ENCODE results near the gene GGT6. TPM values are rescaled to one million over a fixed set of nuclear protein-coding genes. Genes with fewer than 3 reads are reported as not detected.

The GGT6 gene
- total RNA-seq, 1 donor from 2014 or later, result 6.6 TPM

DNA sequence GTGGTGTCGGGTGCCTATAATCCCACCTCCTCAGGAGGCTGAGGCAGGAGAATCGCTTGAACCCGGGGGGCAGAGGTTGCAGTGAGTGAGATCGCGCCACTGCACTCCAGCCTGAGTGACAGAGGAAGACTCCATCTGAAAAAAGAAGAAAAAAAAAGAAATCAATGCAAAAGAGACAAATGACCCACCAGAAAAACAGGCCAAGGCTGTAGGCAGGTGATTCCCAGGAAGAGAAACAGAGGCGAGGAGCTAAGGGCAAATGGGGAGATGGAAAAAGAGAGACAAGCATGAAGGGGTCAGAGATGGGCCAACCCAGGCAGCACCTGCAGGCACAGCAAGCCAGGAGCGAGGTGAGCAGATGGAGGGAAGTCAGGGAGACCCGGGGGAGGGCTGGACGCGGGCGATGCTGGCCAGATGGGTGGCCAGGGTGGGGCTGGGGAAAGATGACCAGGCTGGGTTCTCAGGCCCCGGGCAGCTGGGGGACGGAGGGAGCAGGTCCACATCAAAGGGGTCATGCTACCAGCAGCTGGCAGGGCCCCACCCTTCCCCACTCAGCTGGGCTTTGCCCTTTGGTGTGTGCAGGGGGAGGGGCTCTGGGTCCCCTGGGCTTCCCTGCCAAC is 30.7 kb downstream of the GGT6 start:
- H3K27me3 ChIP-seq (ENCODE audit: control insufficient read depth, insufficient read depth, low read length), result peaks cover 7% of the 10 kb centered on the region
- no peak for FAIRE-seq
- TF ChIP-seq, protein P1, sequence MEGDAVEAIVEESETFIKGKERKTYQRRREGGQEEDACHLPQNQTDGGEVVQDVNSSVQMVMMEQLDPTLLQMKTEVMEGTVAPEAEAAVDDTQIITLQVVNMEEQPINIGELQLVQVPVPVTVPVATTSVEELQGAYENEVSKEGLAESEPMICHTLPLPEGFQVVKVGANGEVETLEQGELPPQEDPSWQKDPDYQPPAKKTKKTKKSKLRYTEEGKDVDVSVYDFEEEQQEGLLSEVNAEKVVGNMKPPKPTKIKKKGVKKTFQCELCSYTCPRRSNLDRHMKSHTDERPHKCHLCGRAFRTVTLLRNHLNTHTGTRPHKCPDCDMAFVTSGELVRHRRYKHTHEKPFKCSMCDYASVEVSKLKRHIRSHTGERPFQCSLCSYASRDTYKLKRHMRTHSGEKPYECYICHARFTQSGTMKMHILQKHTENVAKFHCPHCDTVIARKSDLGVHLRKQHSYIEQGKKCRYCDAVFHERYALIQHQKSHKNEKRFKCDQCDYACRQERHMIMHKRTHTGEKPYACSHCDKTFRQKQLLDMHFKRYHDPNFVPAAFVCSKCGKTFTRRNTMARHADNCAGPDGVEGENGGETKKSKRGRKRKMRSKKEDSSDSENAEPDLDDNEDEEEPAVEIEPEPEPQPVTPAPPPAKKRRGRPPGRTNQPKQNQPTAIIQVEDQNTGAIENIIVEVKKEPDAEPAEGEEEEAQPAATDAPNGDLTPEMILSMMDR (IDR thresholded peaks at IDR 0.05; ENCODE audit: insufficient read depth, low read length, severe bottlenecking), result no peak

DNA sequence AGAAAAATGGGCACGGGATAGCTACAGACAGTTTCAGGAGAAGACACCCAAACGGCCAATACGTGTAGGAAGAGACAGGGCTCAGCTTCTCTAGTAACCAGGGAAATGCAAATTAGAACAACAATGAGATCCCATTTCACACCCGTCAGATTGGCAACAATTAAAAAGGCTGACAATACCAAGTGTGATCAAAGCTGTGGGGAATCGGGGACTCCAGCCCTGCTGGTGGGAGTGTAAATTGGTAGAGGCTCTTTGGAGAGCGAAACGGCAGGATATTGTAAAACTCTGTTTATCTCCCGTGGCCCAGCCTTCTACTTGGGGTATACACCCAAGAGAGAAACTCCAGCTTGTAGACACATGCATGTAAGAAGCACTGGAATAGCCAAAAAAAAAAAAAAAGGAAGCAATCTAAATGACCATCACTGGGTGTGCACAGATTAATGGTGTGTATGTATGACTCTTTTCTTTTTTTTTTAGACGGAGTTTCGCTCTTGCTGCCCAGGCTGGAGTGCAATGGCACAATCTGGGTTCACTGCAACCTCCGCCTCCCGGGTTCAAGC is 32.7 kb downstream of the GGT6 start:
- H3K36me3 ChIP-seq (ENCODE audit: control insufficient read depth, insufficient read depth, low read length), result no peaks in the 10 kb centered on the region
- TF ChIP-seq, protein P1 (IDR thresholded peaks at IDR 0.05; ENCODE audit: insufficient read depth, low read length, severe bottlenecking), result no peak
- FAIRE-seq, result no peak
- H3K4me3 ChIP-seq (ENCODE audit: low read depth, low read length), result no peak overlapping the region
- peaks cover 5% of the 10 kb centered on the region for H3K27me3 ChIP-seq (ENCODE audit: control insufficient read depth, insufficient read depth, low read length)
- no peak for DNase-seq (ENCODE audit: low read depth)

More for the DNA sequence above, 30.7 kb downstream of the GGT6 start:
- Histone ChIP-seq H3K36me3 (ENCODE audit: control insufficient read depth, insufficient read depth, low read length) (no peaks in the 10 kb centered on the region), H3K4me3 (ENCODE audit: low read depth, low read length) (no peak overlapping the region)
- DNase-seq (ENCODE audit: low read depth), result no peak

DNA sequence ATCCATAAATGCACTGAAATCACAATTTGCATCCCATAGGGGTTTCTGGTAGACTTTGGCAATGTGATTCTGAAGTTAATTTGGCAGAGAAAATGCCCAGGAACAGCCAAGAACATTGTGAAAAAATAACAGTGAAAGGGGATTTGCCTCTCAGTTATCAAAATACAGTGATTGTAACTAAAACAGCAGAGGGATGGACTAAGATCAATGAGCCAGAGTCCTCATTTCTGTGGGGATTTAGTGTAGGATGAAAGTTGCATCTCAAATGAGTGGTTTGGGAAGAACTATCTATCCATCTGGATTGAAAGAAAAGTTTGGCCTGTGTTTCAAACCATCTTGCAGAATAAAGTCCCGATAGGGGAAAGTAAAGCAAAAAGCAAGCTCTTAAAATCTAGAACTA is 33.2 kb downstream of the GGT6 start:
- TF ChIP-seq, protein P1 (IDR thresholded peaks at IDR 0.05; ENCODE audit: insufficient read depth, low read length, severe bottlenecking), result no peak
- H3K27me3 ChIP-seq (ENCODE audit: control insufficient read depth, insufficient read depth, low read length), result peaks cover 4% of the 10 kb centered on the region
- no peak overlapping the region for H3K4me3 ChIP-seq (ENCODE audit: low read depth, low read length)
- no peak for FAIRE-seq
- DNase-seq (ENCODE audit: low read depth), result no peak
- no peaks in the 10 kb centered on the region for H3K36me3 ChIP-seq (ENCODE audit: control insufficient read depth, insufficient read depth, low read length)

DNA sequence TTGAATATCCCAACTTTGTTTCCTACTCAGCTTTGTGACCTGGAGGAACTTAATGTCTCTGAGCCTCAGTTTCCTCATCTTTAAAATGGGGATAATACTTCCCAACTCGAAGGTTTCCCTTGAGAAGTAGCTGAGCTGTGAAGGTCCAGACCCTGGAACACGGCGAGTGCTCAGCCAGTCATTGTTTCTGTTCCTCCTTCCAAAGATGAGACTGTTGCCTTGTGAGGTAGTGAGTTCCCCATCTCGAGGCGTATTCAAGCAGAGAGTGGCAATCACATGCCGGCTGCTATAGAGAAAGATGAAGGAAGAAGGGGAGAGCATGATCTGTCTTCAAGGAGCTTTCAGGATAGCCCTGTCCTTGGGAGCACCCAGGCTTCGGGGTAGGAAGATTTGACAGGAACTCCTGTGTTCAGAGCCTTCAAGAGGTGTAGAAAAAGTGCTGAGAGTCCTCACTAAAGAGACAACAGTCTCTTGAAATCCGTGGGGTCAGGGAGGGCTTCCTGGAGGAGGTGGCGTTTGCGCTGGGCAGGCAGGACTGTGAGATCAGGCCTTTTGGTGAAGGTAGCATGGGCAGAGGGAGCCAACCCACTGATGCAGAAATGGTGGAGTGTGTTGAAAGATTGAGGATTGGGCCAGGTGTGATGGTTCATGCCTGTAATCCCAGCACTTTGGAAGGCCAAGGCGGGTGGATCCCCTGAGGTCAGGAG is 34.5 kb downstream of the GGT6 start:
- TF ChIP-seq, protein P1 (IDR thresholded peaks at IDR 0.05; ENCODE audit: insufficient read depth, low read length, severe bottlenecking), result no peak
- Histone ChIP-seq H3K36me3 (ENCODE audit: control insufficient read depth, insufficient read depth, low read length) (no peaks in the 10 kb centered on the region), H3K4me3 (ENCODE audit: low read depth, low read length) (no peak overlapping the region), H3K27me3 (ENCODE audit: control insufficient read depth, insufficient read depth, low read length) (peaks cover 2% of the 10 kb centered on the region)
- DNase-seq (ENCODE audit: low read depth) (no peak), FAIRE-seq (no peak)

DNA sequence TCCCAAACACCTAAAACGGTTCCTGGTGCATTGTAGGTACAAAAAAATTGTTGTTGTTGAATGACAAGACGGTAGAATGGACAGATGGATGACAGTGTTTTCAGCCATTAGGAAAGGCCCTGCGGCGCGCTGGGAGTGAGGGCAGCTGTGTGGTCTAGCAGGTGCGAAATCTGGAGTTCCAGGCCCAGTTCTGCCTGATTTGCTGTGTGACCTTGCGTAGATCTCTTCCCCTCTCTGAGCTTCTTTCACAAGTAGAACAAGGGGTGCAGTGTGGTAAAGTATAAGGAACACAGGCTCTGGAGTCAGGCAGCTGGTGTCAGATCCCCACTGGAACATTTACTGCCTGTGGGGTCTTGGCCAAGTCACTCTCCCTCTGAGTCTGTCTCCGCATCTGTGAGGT is 36.4 kb downstream of the GGT6 start:
- Histone ChIP-seq H3K27me3 (ENCODE audit: control insufficient read depth, insufficient read depth, low read length) (peaks cover 2% of the 10 kb centered on the region), H3K36me3 (ENCODE audit: control insufficient read depth, insufficient read depth, low read length) (no peaks in the 10 kb centered on the region), H3K4me3 (ENCODE audit: low read depth, low read length) (no peak overlapping the region)
- DNase-seq (ENCODE audit: low read depth), result no peak
- TF ChIP-seq, protein P1 (IDR thresholded peaks at IDR 0.05; ENCODE audit: insufficient read depth, low read length, severe bottlenecking), result no peak
- FAIRE-seq, result no peak
